Measurements from ENCODE around the gene NLRP14.

- TF ChIP-seq POLR2A (IDR thresholded peaks at IDR 0.05) = no peak
- TF ChIP-seq EP300 (IDR thresholded peaks at IDR 0.05) = no peak
- TF ChIP-seq CTCF (IDR thresholded peaks at IDR 0.05) = no peak
These were observed 61.2 kb downstream of the NLRP14 start for GRCh38 chr11:7081441-7081840.

All from suprapubic skin (tissue), 3 donors.